Pulmonary artery endothelial cell (primary cell): Measurements from ENCODE around the gene SLAMF7. TPM values are rescaled to one million over a fixed set of nuclear protein-coding genes. Genes with fewer than 3 reads are reported as not detected.
"Not testable (repeated sequence)": the region's sequence is repeated elsewhere in the genome, so short reads cannot be mapped to it uniquely, and the experiment has no call there.

Experiments used
- DNase-seq: peaks from one replicate; pipeline ENCODE4 v3.0.0-alpha.2; 2011; ENCODE audit warnings: low read depth, low spot score
- total RNA-seq: library from RNA; depleted of rRNA; stranded (reverse); fragments of >200 nt; gene quantifications from 2 replicates; pipeline ENCODE4 v1.2.3, GENCODE V29; 2014

SLAMF7 gene
- total RNA-seq, 1 donor from 2014 or later, result not detected

DNA sequence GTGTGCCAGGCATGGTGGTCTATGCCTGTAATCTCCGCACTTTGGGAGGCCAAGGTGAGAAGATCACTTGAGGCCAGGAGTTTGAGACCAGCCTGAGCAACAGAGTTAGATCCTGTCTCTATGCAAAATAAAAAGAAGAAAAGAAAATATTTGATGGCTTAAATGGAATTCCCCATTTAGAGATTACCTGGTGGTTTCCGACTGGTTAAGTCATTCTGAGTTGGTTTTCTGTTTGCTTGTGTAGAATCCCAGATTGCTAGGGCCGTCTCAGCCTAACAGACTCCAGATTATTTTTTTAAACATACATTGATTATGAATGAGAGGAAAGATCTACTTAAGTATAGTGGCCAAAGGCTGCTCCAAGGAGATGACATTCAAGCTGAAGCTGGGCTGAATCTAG, 34.0 kb downstream of the SLAMF7 start:
- DNase-seq, result no peak

DNA sequence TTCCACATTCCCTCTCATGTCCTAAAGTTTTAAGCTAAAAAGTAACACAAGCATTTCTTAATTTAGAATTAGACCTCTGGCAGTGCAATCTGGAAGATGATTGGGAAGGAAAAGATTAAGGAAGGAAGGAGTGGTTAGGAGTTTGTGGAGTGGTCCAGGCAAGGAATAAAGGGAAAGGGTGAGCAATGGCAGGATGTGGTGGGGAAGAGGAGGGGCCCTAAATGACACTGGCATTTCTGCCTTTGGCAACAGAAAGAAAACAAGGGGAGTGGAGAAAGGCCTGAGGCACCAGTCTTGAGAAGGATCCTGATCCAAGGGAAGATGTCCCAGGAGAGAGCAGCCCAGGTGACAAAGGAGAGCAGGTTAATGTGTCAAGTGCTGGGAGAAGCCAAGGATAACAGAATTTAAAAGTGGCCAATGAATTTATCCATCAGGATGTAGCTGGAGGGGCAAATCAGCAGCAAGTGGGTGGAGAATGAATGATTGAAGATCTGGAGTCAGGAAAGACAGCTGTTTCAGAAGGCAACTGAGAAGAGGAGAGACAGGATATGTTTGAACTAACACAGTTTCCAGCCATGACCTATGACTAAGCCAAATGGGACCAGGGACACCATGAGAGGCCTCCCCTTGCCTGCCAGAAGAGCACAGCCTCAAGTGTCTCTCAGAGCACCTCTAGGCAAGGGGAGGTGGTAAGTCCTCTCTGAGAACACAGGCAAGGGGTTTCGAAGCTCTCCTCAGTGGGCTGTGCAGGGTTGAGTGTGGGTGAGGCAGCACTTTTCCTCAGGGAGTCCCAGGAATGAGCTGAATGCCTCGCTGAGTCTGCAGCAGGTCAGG, 36.1 kb downstream of the SLAMF7 start:
- DNase-seq, result no peak

DNA sequence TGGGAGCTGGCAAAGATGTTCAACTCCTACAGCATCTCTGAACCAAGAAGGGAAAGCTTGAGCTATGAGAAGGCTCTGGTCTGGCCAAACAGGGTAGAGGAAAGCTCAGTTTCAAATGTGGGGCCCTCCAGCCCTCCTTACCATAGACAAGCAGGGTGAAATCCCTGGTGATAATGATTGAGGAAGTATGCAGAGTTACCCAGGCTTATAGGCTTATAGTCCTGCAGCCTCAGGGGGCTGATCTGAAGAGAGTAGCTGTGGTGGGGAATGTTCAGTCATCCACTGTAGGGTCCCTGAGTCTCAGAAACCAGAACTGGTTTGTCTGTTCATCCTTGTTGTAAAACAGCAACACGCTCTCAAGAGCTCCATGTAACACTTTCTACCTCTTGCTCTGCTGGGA, 37.1 kb downstream of the SLAMF7 start:
- DNase-seq, result no peak

DNA sequence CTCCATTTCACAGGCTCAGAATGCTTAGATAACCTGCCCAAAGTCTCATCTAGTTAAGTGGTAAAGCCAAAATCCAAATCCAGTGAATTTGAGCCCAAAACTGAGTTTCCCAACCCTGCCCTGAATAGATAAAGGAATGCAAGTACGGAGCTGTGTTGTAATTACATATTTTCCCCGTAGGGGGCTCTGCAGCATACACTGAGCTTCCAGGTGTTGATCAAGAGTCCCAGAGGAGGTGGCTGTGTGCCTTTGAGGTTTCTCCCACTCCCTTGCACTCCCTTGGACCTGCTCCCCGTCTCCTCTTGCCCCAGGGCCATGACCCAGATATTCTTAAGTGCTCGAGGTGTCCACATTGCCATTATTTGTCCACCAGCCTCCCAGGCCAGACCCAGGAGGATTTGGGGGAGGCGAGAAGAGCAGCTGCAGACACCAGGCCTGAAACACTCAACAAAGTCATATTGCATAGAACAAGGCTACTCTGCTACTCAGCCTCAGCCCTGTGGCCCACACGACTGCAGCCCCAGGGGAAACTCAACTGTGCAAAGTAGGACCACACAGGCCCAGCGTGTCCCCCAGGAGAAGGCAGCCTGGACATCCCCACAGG, 38.5 kb downstream of the SLAMF7 start:
- DNase-seq, result no peak

DNA sequence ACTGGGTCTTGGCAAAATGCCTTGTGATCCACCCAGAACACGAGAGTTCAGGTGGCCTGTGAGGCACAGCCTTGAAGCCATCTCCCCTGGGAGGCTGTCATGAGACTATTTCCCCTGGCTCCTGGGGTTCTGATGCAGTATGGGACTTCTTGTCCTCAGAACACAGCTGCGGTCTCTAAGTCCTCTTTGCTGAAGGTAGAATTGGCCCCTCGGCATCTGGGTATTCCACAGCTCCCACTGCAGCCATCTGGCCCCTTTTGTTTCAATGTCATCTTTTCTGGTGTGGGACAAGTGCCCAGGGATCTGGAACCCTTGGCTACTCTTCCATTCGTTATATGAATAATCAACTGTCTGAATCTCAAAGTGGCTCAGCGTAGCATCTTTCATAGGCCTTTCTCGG, 39.9 kb downstream of the SLAMF7 start:
- DNase-seq, result no peak

DNA sequence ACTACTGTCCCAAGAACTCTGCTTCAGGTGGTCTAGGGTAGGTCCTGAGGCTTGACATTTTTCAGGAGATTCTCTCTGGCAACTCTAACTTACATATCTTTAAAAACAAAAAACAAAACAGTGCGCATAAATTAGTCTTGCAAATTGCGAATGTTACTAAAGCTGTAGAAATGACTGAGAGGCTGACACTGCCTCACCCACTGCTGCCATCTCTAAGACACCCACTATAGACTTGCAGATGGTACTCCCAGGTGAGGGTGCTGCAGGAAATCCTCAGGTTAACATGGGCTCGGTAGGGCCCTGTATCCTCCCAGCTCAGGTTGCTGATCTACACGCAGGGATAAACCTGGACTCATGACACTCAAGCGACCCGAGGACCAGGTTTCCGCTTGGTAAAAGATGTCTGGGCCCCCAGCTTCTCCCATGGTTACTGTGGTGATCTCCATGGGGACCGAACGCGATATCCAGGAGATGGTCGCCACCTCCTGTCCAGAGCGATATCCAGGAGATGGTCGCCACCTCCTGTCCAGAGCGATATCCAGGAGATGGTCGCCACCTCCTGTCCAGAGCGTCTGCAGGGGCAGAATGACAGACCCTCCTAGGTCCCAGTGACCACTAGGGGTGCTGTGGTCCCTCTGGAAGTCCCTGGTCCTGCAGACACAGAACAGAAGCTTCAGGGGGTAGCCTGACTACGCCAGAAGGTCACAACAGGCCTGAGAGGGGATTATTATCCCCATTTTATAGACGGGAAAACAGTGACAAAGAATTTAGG, 40.8 kb downstream of the SLAMF7 start:
- DNase-seq, result no peak

DNA sequence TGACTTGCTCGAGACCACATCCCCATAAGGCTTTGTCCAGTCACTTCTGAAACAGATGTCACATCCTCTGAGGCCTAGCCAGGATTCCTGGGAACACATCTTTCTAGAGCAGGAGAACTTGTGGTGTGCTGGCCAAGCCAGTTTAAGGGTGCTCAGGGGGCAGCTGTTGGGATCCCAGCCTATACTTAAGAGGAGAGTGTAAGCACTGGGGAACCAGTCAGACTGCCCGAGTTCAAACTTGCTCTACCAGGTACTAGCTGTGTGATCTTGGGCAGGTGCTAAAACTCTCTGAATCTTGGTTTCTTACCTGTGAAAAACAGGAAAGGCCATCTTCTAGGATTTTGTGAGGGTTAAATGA, 41.3 kb downstream of the SLAMF7 start:
- DNase-seq, result no peak

DNA sequence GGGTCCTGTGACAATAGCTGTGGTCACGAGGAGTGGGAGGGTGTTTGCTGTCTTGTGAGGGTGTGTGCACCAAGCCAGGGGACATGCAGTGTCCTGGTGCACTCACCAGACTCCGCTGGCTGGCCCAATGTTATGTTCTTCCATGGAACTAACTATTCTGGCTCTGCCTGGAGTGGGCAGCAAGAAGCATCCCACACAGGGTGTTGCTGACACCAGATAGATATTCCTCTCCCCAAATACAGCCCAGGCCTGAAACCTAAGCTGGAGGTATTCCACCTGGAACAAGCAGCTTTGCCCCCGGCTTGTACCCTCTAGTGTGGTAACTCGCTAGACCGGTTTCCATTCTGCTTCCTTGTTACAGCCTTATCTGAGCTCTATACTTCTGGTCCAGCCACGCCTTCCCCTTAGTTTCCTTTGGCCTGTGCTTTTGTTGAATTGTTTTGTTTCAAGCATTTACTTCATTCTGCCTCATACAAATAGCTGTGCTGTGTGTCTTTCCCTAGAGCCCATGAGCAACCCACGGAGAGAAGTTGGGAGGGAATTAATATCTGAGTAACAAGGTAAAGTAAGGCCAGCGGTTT, 42.2 kb downstream of the SLAMF7 start:
- no peak for DNase-seq

DNA sequence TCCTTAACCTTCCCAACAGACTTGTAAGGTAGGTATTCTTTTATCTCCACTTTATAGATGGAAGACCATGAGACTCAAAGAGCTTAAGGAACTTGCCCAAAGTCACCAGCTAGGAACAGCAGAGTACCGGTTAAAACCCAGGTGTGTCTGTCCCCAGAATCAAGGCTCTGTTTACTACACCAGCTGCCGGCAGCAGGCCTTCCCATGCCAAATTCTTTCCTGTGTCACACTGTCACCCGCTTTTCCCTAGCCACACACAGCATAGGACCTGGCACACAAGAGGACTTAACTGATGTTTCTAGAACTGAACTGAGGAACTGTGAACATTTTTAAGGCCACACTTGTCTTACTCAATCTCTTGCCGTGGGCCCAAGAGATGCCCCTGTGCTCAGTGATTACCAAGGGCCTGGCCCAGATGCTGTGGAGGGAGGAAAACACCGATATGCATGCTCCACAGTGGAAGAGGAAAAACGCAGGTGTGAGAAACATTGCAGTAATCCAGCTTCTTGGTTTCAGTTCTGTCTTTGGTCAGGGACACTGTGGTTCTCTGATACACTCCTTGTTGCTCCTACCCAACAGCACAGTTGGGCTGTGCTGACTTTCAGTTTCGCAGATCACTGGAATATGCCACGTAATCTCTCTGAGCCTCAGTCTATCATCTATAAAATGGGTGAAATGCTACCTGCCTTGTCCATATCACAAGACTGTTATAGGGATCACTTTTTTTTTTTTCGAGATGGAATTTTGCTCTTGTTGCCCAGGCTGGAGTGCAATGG, 43.1 kb downstream of the SLAMF7 start:
- no peak for DNase-seq

DNA sequence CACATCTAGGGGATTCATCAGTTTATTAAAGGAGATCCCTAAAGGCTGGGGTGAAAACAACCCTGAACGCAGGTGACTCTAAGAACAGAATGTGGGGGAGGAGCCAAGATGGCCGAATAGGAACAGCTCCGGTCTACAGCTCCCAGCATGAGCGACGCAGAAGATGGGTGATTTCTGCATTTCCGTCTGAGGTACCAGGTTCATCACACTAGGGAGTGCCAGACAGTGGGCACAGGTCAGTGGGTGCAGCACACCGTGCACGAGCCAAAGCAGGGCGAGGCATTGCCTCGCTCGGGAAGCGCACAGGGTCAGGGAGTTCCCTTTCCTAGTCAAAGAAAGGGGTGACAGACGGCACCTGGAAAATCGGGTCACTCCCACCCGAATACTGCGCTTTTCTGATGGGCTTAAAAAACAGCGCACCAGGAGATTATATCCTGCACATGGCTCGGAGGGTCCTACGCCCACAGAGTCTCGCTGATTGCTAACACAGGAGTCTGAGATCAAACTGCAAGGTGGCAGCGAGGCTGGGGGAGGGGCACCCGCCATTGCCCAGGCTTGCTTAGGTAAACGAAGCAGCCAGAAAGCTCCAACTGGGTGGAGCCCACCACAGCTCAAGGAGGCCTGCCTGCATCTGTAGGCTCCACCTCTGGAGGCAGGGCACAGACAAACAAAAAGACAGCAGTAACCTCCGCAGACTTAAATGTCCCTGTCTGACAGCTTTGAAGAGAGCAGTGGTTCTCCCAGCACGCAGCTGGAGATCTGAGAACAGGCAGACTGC, 44.1 kb downstream of the SLAMF7 start:
- not testable (repeated sequence) for DNase-seq

DNA sequence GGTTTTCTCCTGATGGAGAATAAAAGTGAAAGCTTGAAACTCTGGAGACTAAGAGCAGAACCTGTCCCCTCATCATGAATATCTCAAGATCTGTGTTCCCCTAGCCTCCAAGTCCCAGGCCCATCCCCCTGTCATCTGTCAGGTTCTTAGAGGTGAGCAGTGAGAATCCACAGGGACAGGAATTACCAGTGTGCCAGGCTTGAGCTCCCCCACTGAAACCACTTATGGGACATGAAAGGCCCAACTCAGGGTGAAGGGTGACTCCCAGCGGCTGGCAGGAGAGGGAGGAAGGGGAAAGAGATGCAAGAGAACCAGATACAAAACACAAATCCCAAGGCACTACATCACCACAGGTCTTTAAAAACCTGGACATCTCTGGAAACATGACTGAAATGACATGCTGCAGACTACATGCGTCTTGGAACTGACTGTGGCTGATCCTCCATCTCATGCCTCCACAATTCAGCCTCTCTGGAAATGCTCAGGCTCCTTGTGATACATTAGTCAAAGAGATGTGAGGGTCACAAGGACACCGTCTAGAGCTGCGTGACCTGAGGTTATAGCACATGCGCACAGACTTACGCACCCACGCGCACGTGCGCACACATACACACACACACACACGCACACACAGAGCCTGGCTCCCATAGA, 50.1 kb downstream of the SLAMF7 start:
- no peak for DNase-seq

DNA sequence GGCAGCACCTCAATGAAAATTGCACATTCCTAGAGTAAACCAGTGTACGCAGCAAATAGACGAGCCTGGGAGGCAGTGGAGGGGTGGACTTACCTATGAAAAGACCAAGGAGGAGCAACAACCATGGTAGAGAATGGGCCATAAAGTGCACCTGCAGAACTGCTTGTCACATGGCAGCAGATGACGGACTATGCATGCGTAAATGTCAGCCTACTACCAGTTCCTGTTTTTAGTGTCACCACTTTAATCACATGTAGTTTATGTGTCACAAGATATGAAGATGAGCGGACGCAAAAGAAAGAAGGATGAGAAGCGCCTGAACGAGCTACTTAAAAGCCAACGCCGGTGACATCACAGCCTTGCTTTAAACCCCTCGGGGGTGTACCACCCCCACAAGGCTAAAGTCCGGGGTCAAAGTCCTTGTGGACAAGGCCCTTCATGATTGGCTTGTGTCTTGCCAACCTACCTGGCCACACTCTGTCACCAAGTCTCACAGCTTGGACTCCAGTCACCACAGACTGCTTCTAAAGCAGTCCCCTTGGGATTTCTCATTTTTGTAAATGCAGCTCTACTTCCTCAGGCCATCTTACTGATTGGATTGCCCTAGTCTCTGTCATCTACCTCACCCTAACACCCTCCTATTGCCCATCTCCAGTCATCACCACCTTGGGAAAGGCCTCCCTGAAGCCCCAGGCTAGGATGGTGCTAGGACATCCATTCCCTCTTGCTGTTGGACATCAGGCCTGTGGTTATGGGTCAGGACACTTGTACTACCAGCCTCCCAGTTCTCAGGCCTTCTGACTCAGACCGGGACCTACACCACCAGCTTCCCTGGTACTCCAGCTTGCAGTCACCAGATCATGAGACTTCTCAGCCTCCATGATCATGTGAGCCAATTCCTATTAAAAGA, 50.9 kb downstream of the SLAMF7 start:
- DNase-seq, result no peak

DNA sequence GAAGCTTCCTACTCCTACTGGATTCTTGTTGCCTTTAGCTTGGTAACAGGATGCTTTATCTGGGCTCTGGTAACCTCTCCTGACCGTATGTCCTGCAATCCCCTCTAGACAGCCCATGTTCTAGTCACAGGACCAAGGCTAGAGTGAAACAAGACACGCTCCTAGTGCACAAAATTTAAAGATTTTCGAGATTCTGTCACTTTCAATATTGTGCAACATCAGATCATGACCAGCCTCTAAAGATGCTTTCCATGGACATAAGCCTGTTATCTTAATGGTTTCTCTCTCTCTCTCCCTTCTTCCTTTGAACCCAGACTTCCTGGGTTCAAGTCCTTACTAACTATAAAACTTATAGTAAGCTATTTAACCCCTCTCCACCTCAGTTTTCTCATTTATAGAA, 55.3 kb downstream of the SLAMF7 start:
- no peak for DNase-seq

DNA sequence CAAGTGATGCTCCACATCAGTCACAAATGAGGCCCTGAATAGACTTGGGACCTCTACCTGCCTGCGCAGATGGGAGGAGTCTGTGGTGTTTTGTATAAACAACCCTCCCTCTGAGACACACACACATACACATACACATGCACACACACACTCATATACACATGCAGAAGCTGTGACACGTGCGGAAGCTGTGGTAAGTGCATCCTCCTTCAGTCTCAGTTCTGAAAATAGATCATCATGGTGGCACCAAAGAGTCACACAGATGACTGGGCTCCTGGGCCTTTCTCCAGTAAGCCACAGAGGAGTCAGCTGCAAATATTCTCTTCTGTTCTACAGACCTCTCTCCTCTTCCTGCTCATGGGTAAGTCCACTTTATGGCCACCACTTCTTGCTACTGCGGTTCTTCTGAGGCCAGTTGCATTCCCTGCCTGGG, 56.9 kb downstream of the SLAMF7 start, which contains the start of gene LY9:
TSS of gene LY9 (plus strand) at position 224 of the 433 bp plus-strand sequence. CDS start at position 238, 14 bp downstream.
- no peak for DNase-seq

DNA sequence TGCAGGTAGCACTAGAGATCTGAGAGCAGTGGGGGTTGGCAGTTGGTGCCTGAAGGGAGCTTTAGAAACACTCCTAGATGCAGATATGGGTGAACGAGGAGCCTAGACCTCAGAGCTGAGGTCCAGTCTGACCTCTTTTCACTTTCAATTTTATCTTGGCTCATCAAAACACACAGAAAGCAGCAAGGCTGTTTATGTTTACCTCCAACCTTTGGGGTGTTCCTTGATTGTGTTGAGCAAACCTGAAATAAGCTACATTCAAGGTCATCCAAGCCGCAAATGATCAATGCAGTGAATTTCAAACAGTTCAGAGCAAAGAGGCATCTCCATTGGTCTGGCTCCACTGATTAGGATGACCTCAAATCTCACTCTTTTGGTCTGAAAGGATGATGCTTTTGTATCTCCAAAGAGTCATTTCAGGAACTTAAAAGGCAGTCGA, 58.2 kb downstream of the SLAMF7 start:
- DNase-seq, result no peak

DNA sequence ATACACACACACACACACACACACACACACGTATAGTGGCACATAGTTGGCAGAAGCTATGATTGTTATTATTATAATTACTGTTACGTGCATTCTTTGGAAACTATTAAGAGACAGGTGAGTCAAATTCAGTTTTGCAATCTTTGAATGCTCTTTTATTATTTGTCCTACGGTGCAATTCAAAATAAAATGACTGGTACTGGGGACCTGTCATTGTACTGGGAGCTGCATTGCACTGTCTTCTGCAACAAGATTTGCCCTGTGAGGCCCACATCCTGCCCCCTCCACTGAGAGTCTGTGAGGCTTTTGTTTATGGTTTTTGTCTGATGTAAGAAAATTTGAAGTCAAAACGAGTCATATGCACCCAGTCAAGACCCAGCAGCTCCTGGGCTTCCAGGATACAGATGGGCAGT, 58.8 kb downstream of the SLAMF7 start:
- no peak for DNase-seq

DNA sequence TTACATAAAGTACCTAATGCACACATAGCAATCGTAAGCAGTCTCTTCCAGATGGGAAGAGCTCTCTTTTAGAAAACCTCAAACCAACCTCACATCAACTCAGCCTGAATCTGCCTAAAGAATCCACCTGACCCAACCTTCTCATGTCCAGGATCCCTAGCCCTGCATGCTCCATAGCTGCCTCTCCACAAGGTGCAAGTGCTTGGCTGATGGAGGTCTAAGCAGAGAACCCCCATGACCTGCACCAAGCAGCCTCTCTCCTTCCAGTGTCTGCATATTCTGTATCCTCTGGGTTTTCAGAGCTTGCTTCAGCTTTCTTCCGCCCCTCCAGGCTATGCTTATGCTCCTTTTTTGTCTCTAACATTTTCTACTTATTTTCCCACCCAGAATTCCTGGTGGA, 59.4 kb downstream of the SLAMF7 start:
- DNase-seq, result no peak

DNA sequence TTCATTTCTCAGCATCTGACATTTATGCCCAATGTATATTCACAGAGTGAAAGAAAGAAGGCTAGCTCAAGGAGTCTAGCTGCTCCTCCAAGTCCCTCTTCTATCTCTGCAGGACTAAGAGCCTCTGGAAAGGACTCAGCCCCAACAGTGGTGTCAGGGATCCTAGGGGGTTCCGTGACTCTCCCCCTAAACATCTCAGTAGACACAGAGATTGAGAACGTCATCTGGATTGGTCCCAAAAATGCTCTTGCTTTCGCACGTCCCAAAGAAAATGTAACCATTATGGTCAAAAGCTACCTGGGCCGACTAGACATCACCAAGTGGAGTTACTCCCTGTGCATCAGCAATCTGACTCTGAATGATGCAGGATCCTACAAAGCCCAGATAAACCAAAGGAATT, 60.6 kb downstream of the SLAMF7 start:
- DNase-seq, result no peak

DNA sequence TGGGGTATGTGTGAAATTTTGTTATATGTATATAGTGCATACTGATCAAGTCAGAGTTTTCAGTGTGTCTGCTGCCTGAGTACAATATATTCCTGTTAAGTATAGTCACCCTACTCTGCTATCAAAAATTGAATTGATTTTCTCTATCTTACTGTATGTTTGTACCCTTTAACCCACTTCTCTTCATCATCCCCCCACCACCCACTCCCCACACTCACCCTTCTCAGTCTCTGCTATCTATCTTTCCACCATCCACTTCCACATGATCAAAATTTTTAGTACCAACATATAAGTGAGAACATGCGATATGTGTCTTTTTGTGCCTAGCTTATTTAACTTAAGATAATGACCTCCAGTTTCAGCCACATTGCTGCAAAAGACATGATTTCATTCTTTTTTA, 61.1 kb downstream of the SLAMF7 start:
- no peak for DNase-seq
